Measurements from ENCODE around the gene CEACAM19. TPM values are rescaled to one million over a fixed set of nuclear protein-coding genes. Genes with fewer than 3 reads are reported as not detected.

Gene CEACAM19
- total and polyA plus RNA-seq, 2 donors from 2014 or later = 5.1 to 5.5 TPM

- DNase-seq (peak in 4 of 5 donors; percentile 31 to 91 (median 54)), FAIRE-seq (no peak)
- Histone ChIP-seq H3K27me3 (ENCODE audit: control insufficient read depth, insufficient read depth, low read length) (no peaks in the 10 kb centered on the region), H3K9me3 (ENCODE audit: control insufficient read depth in 2 of 3, insufficient read depth in 1 of 3, low read length in 3 of 3) (no peaks in the 10 kb centered on the region), H3K27ac (ENCODE audit: low read depth in 2 of 2, low read length in 2 of 2) (peak overlapping the region in 1 of 2 donors; percentile 43), H3K4me3 (ENCODE audit: low read length in 3 of 3) (no peak overlapping the region), H3K36me3 (ENCODE audit: control insufficient read depth in 2 of 3, insufficient read depth in 3 of 3, low read length in 3 of 3) (no peaks in the 10 kb centered on the region), H3K4me1 (ENCODE audit: control insufficient read depth in 2 of 3, insufficient read depth in 2 of 3, low read depth in 1 of 3, low read length in 3 of 3) (peaks cover 0 to 16% (median 13%) of the 10 kb centered on the region in 3 donors), H3K9ac (ENCODE audit: low read length in 3 of 3) (peak overlapping the region in 1 of 3 donors; percentile 48)
- intact Hi-C loops (cut with DNase I) = loop anchor here (5.0 kb wide), 1 partner anchor 42 kb away; no protein-coding TSS in a partner anchor
- no peak for TF ChIP-seq CTCF (IDR thresholded peaks at IDR 0.05; ENCODE audit: borderline replicate concordance, extremely low read depth, insufficient read depth)
These were observed 54.0 kb downstream of the CEACAM19 start for GRCh38 chr19:44725251-44725650.

- TF ChIP-seq CTCF (IDR thresholded peaks at IDR 0.05; ENCODE audit: borderline replicate concordance, extremely low read depth, insufficient read depth) = no peak
- DNase-seq (no peak), FAIRE-seq (no peak)
- peaks cover 0 to 16% (median 13%) of the 10 kb centered on the region in 3 donors for H3K4me1 ChIP-seq (ENCODE audit: control insufficient read depth in 2 of 3, insufficient read depth in 2 of 3, low read depth in 1 of 3, low read length in 3 of 3)
- no peak overlapping the region for H3K4me3 ChIP-seq (ENCODE audit: low read length in 3 of 3)
- intact Hi-C loops (cut with DNase I) = loop anchor here (5.0 kb wide), 1 partner anchor 42 kb away; no protein-coding TSS in a partner anchor
- no peaks in the 10 kb centered on the region for H3K27me3 ChIP-seq (ENCODE audit: control insufficient read depth, insufficient read depth, low read length)
- no peaks in the 10 kb centered on the region for H3K36me3 ChIP-seq (ENCODE audit: control insufficient read depth in 2 of 3, insufficient read depth in 3 of 3, low read length in 3 of 3)
- H3K9ac ChIP-seq (ENCODE audit: low read length in 3 of 3) = peak overlapping the region in 1 of 3 donors; percentile 48
- H3K9me3 ChIP-seq (ENCODE audit: control insufficient read depth in 2 of 3, insufficient read depth in 1 of 3, low read length in 3 of 3) = no peaks in the 10 kb centered on the region
- H3K27ac ChIP-seq (ENCODE audit: low read depth in 2 of 2, low read length in 2 of 2) = peak overlapping the region in 1 of 2 donors; percentile 43
These were observed 54.4 kb downstream of the CEACAM19 start for GRCh38 chr19:44725684-44726083.

- FAIRE-seq = no peak
- no peak for DNase-seq
- H3K9me3 ChIP-seq (ENCODE audit: control insufficient read depth in 2 of 3, insufficient read depth in 1 of 3, low read length in 3 of 3) = no peaks in the 10 kb centered on the region
These were observed 55.2 kb downstream of the CEACAM19 start for GRCh38 chr19:44726465-44726864.

More at GRCh38 chr19:44726465-44726864, 55.2 kb downstream of the CEACAM19 start:
- H3K27ac ChIP-seq (ENCODE audit: low read depth in 2 of 2, low read length in 2 of 2) = no peak overlapping the region
- no peak for TF ChIP-seq CTCF (IDR thresholded peaks at IDR 0.05; ENCODE audit: borderline replicate concordance, extremely low read depth, insufficient read depth)
- no peaks in the 10 kb centered on the region for H3K36me3 ChIP-seq (ENCODE audit: control insufficient read depth in 2 of 3, insufficient read depth in 3 of 3, low read length in 3 of 3)
- intact Hi-C loops (cut with DNase I) = loop anchor here (5.0 kb wide), 1 partner anchor 41 kb away; no protein-coding TSS in a partner anchor
- H3K9ac ChIP-seq (ENCODE audit: low read length in 3 of 3) = no peak overlapping the region
- H3K27me3 ChIP-seq (ENCODE audit: control insufficient read depth, insufficient read depth, low read length) = no peaks in the 10 kb centered on the region
- no peak overlapping the region for H3K4me3 ChIP-seq (ENCODE audit: low read length in 3 of 3)
- H3K4me1 ChIP-seq (ENCODE audit: control insufficient read depth in 2 of 3, insufficient read depth in 2 of 3, low read depth in 1 of 3, low read length in 3 of 3) = peaks cover 0 to 16% (median 13%) of the 10 kb centered on the region in 3 donors
